K562 (cell line): ENCODE measurements around the gene MPLKIP. TPM values are rescaled to one million over a fixed set of nuclear protein-coding genes. Genes with fewer than 3 reads are reported as not detected.

Experiments used
- ATAC-seq: fragments of 200-7000 bp; cut with Tn5 transposase; 3 replicates; pipeline ENCODE4 v1.9.1; 2020; ENCODE audit warnings: moderate library complexity
- BruUV-seq: library from RNA; stranded (reverse); fragments of 400-500 nt; replicated peaks from 2 replicates; lab custom pipeline; 2021; lab: Mats Ljungman, UMichigan
- CTCF ChIA-PET: fragments of 300-600 bp; formaldehyde crosslinking; extraction: SDS; loops from one replicate; lab custom pipeline; 2021; ENCODE audit warnings: low intra/inter-chr PET ratio; lab: Yijun Ruan, JAX
- POLR2A ChIA-PET: fragments of 300-600, 350-650 bp; sonication (Branson Sonifier 250); formaldehyde crosslinking; extraction: SDS; loops from one replicate; lab custom pipeline; 2021; ENCODE audit warnings: antibody characterized with exemption, inconsistent platforms; lab: Yijun Ruan, JAX
- DNase-seq, 4 experiments: peaks; one replicate each; pipeline versions ENCODE4 v3.0.0 to v3.0.0-alpha.2; 2011 to 2018; ENCODE audit warnings: low spot score in 3 of 4, mixed read lengths in 3 of 4; ENCODE audit errors: extremely low read depth in 1 of 4
- FAIRE-seq: peaks from 2 replicates; lab custom pipeline; 2011; peaks lifted over from hg19 to GRCh38; lab: Jason Lieb, UNC
- H2AFZ ChIP-seq: 2 replicates; pipeline ENCODE4 v1.6.0; 2011; ENCODE audit warnings: low read depth, low read length, control low read depth, inconsistent platforms
- H3K27ac ChIP-seq: fragments of 200-600 bp; 3 replicates; pipeline ENCODE4 v1.8.0; 2011; ENCODE audit warnings: low read depth, mild to moderate bottlenecking, control low read depth, inconsistent platforms, low read length, moderate library complexity, mixed read lengths; ENCODE audit errors: extremely low read depth
- H3K27me3 ChIP-seq, 2 experiments: fragments of 300-600 bp in 1 of 2; 2 replicates in 1 of 2; 3 replicates in 1 of 2; pipeline versions ENCODE4 v1.6.0 to v1.8.0; 2011; ENCODE audit warnings: inconsistent platforms in 2 of 2, low read length in 2 of 2, mild to moderate bottlenecking in 1 of 2, mixed read lengths in 1 of 2, moderate library complexity in 1 of 2; ENCODE audit not compliant: control insufficient read depth in 2 of 2, insufficient read depth in 2 of 2
- H3K36me3 ChIP-seq: fragments of 300-600 bp; 3 replicates; pipeline ENCODE4 v1.8.0; 2011; ENCODE audit warnings: mild to moderate bottlenecking, low read length, inconsistent platforms; ENCODE audit not compliant: control insufficient read depth, insufficient read depth
- H3K4me1 ChIP-seq, 2 experiments: fragments of 200-600 bp in 1 of 2; replicated peaks in 1 of 2; 2 replicates in 1 of 2; 3 replicates in 1 of 2; pipeline versions ENCODE4 v1.5.1 to v1.8.0; 2011; ENCODE audit warnings: inconsistent platforms in 2 of 2, low read length in 2 of 2, mild to moderate bottlenecking in 1 of 2, mixed read lengths in 1 of 2, moderate library complexity in 1 of 2; ENCODE audit not compliant: control insufficient read depth in 2 of 2, insufficient read depth in 2 of 2
- H3K4me2 ChIP-seq: 2 replicates; pipeline ENCODE4 v1.6.1; 2011; ENCODE audit warnings: low read length, control low read depth, inconsistent platforms, mixed read lengths; ENCODE audit not compliant: insufficient read depth
- H3K4me3 ChIP-seq: fragments of 200-600 bp; sonication (generic), shearing (Covaris generic); 2 replicates; pipeline ENCODE4 v1.5.1; 2016; ENCODE audit warnings: control low read depth, inconsistent platforms
- H3K79me2 ChIP-seq: fragments of 200-600 bp; 3 replicates; pipeline ENCODE4 v1.8.0; 2011; ENCODE audit warnings: low read length, inconsistent platforms; ENCODE audit not compliant: control insufficient read depth, insufficient read depth
- H3K9ac ChIP-seq, 2 experiments: 2 replicates each; pipeline versions ENCODE4 v1.6.0 to v1.6.1; 2011; ENCODE audit warnings: low read depth in 2 of 2, low read length in 2 of 2, control low read depth in 1 of 2, inconsistent platforms in 1 of 2, mild to moderate bottlenecking in 1 of 2, mixed read lengths in 1 of 2; ENCODE audit not compliant: insufficient read depth in 1 of 2
- H3K9me1 ChIP-seq: one replicate; pipeline ENCODE4 v1.6.0; 2011; ENCODE audit warnings: inconsistent platforms, mild to moderate bottlenecking, low read length, moderate library complexity; ENCODE audit not compliant: control insufficient read depth, insufficient read depth
- H3K9me3 ChIP-seq: replicated peaks from 2 replicates; pipeline ENCODE4 v1.5.1; 2011; ENCODE audit warnings: low read depth, low read length, inconsistent platforms; ENCODE audit not compliant: control insufficient read depth, insufficient read depth
- H4K20me1 ChIP-seq: replicated peaks from 2 replicates; pipeline ENCODE4 v1.6.1; 2011; ENCODE audit warnings: low read length, inconsistent platforms, mixed read lengths; ENCODE audit not compliant: control insufficient read depth, insufficient read depth
- CBX2 ChIP-seq: fragments of 200-600 bp; sonication (generic); IDR thresholded peaks from one replicate; pipeline ENCODE4 v1.6.1; 2012; ENCODE audit warnings: mild to moderate bottlenecking, low read length, inconsistent platforms; ENCODE audit not compliant: insufficient read depth, poor library complexity, severe bottlenecking
- CBX5 ChIP-seq: IDR thresholded peaks from 2 replicates; pipeline ENCODE4 v1.6.1; 2014; ENCODE audit warnings: low read depth, borderline replicate concordance
- E2F1 ChIP-seq: sonication (generic); formaldehyde crosslinking; IDR thresholded peaks from 2 replicates; pipeline ENCODE4 v1.8.1; 2023; ENCODE audit warnings: mild to moderate bottlenecking, missing genetic modification reagents, moderate library complexity
- EHMT2 ChIP-seq: fragments of 450-650 bp; IDR thresholded peaks from 2 replicates; pipeline ENCODE4 v1.6.1; 2018; ENCODE audit warnings: antibody characterized with exemption
- HEY1 ChIP-seq: fragments of 250-450 bp; sonication (Bioruptor Pico); IDR thresholded peaks from 2 replicates; pipeline ENCODE4 v1.5.0; 2020; ENCODE audit warnings: mild to moderate bottlenecking, moderate library complexity, borderline replicate concordance
- MEF2A ChIP-seq: IDR thresholded peaks from 2 replicates; pipeline ENCODE4 v1.6.1; 2011; ENCODE audit warnings: low read depth, mild to moderate bottlenecking, low read length, moderate library complexity; ENCODE audit not compliant: control insufficient read depth
- NBN ChIP-seq: fragments of 450-650 bp; IDR thresholded peaks from 2 replicates; pipeline ENCODE4 v1.6.1; 2016; ENCODE audit warnings: low read depth, mild to moderate bottlenecking
- NCOR1 ChIP-seq: fragments of 450-650 bp; IDR thresholded peaks from 2 replicates; pipeline ENCODE4 v1.6.1; 2016; ENCODE audit warnings: mild to moderate bottlenecking, moderate library complexity
- PHF21A ChIP-seq: fragments of 450-650 bp; IDR thresholded peaks from 2 replicates; pipeline ENCODE4 v1.6.1; 2017; ENCODE audit warnings: low read depth, borderline replicate concordance
- STAT6 ChIP-seq: sonication (generic); formaldehyde crosslinking; IDR thresholded peaks from 2 replicates; pipeline ENCODE4 v1.8.1; 2023; ENCODE audit warnings: mild to moderate bottlenecking, missing genetic modification reagents
- TBP ChIP-seq: optimal IDR thresholded peaks from 2 replicates; pipeline ENCODE3; 2011; ENCODE audit warnings: low read depth, low read length, improper control_type of control experiment
- TCF7L2 ChIP-seq: fragments of 150-350 bp; IDR thresholded peaks from 2 replicates; pipeline ENCODE4 v1.6.1; 2016; ENCODE audit warnings: low read depth, mild to moderate bottlenecking, low read length, moderate library complexity
- ZNF561 ChIP-seq: fragments of 450-650 bp; formaldehyde crosslinking; conservative IDR thresholded peaks from 2 replicates; pipeline ENCODE4 v1.4.0; 2020; ENCODE audit warnings: mild to moderate bottlenecking, moderate library complexity
- WGBS: fragments of 100-300 bp; shearing (Covaris generic); methylation state at CpG from one replicate; pipeline ENCODE4 v1.1.6; 2016; ENCODE audit warnings: low coverage, mixed read lengths; ENCODE audit not compliant: insufficient coverage; ENCODE audit errors: missing lambda C conversion rate; 5-methylcytosine and 5-hydroxymethylcytosine counted together
- in situ Hi-C: fragments of 300-500 bp; cut with MboI; formaldehyde crosslinking; loops from 4 replicates; pipeline ENCODE4 v1.15.0; 2018; ENCODE audit warnings: inconsistent platforms, mixed read lengths
- intact Hi-C: fragments of 100-400 bp; cut with micrococcal nuclease; formaldehyde crosslinking; loops from 2 replicates; pipeline ENCODE4 v1.14.2; 2022
- polyA plus RNA-seq, 8 experiments: library from polyadenylated mRNA; depleted of rRNA in 4 of 8; stranded (reverse) in 5 of 8; unstranded in 3 of 8; fragments of >200 nt; fragmentation: Nextera tagmentation in 2 of 8; fragmentation: Illumina TruSeq in 1 of 8; extraction: Ambion mirVana in 2 of 8; extraction: Trizol in 1 of 8; gene quantifications; 2 replicates each; pipeline versions ENCODE4 v1.2.1 to v1.2.3, GENCODE V29; 2011 to 2014; ENCODE audit warnings: inconsistent platforms in 1 of 8, missing spikeins in 1 of 8
- total RNA-seq, 7 experiments: library from RNA; depleted of rRNA in 6 of 7; stranded (reverse); fragments of >200 nt in 6 of 7; fragmentation: Illumina TruSeq in 2 of 7; extraction: Trizol in 2 of 7; gene quantifications; 2 replicates each; pipeline versions ENCODE4 v1.2.1 to v1.2.3, GENCODE V29; 2011 to 2021; ENCODE audit warnings: low replicate concordance in 1 of 7
- TF ChIP-seq, protein P1 (sequence below): conservative IDR thresholded peaks from 2 replicates; pipeline ENCODE4 v1.6.1; 2011; ENCODE audit warnings: low read depth, mild to moderate bottlenecking, low read length; ENCODE audit not compliant: control insufficient read depth
- TF ChIP-seq, protein P2 (sequence below): IDR thresholded peaks from 3 replicates; pipeline ENCODE4 v1.6.1; 2011; ENCODE audit warnings: borderline replicate concordance, mild to moderate bottlenecking; ENCODE audit not compliant: insufficient read length, insufficient read depth

MPLKIP gene
- total and polyA plus RNA-seq, 9 of the 15 experiments (the other 6 are each of a cell fraction or from before 2014, with no cell fraction given): 5.6 to 127 (median 44.2) TPM

DNA sequence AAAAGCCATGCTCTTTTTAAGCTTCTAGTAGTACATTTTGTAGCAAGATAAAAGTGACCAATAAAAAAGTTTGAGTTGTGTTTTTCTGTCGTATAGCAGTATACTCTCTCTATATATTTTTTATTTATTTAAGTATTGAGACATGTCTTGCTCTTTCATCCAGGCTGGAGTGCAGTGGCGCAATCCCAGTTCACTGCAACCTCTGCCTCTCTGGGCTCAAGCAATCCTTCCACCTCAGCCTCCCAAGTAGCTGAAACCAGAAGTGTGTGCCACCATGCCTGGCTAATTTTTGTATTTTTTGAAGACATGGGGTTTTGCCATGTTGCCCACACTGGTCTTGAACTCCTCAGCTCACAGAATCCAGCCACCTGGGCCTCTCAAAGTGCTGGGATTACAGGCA lies 3.1 kb upstream of the MPLKIP start (continued):
- TF ChIP-seq, protein P1, sequence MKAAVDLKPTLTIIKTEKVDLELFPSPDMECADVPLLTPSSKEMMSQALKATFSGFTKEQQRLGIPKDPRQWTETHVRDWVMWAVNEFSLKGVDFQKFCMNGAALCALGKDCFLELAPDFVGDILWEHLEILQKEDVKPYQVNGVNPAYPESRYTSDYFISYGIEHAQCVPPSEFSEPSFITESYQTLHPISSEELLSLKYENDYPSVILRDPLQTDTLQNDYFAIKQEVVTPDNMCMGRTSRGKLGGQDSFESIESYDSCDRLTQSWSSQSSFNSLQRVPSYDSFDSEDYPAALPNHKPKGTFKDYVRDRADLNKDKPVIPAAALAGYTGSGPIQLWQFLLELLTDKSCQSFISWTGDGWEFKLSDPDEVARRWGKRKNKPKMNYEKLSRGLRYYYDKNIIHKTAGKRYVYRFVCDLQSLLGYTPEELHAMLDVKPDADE: no peak
- TF ChIP-seq HEY1 (CRISPR knock-in tag) (no peak), TBP (no peak), NCOR1 (no peak), EHMT2 (no peak), PHF21A (no peak)

- no TSS peak for BruUV-seq
- ChIA-PET CTCF (no interaction called here), POLR2A (interaction anchor here (0.7 to 1.3 kb wide), 2 partner anchors 24 to 97 kb away, joined by 5 to 8 read pairs; no protein-coding TSS in a partner anchor)
- ATAC-seq (peak; percentile 49), FAIRE-seq (no peak), DNase-seq (no peak)
- peaks cover 0 to 6% of the 10 kb centered on the region in 2 experiments; a peak in 2 of 5 replicates for H3K4me1 ChIP-seq
- H3K9me3 ChIP-seq: no peaks in the 10 kb centered on the region
- peaks cover 44% of the 10 kb centered on the region for H3K79me2 ChIP-seq
- 17% methylated on average over 17 of the region's 17 CpGs for WGBS
- peak overlapping the region; percentile 95 for H3K4me3 ChIP-seq
- peak overlapping the region; percentile 100 for H2AFZ ChIP-seq
- peak overlapping the region; percentile 98; the same call in 1 of the 3 replicates for H3K27ac ChIP-seq
- intact Hi-C loops (no loop called here), in situ Hi-C loops (no loop called here)
- no peaks in the 10 kb centered on the region for H3K9me1 ChIP-seq
- peak overlapping the region; percentile 97 to 99; a peak in 3 of 4 replicates for H3K9ac ChIP-seq
- no peaks in the 10 kb centered on the region; the same call in 1 of the 2 replicates for H4K20me1 ChIP-seq
- peak overlapping the region; percentile 99 for H3K4me2 ChIP-seq
- H3K36me3 ChIP-seq: peaks cover 25% of the 10 kb centered on the region; the same call in 2 of the 3 replicates
- H3K27me3 ChIP-seq: no peaks in the 10 kb centered on the region
- TF ChIP-seq STAT6 (CRISPR knock-in tag) (no peak), TCF7L2 (no peak), MEF2A (no peak), ZNF561 (CRISPR knock-in tag) (no peak), CBX5 (no peak), E2F1 (CRISPR knock-in tag) (no peak), CBX2 (no peak), NBN (no peak)
- TF ChIP-seq, protein P2, sequence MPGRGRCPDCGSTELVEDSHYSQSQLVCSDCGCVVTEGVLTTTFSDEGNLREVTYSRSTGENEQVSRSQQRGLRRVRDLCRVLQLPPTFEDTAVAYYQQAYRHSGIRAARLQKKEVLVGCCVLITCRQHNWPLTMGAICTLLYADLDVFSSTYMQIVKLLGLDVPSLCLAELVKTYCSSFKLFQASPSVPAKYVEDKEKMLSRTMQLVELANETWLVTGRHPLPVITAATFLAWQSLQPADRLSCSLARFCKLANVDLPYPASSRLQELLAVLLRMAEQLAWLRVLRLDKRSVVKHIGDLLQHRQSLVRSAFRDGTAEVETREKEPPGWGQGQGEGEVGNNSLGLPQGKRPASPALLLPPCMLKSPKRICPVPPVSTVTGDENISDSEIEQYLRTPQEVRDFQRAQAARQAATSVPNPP: no peak
Measured at GRCh38 chr7:40135317-40135610, 842 bp upstream of the MPLKIP start.
